Mucosa of rectum (tissue), 2 donors: ENCODE data around the gene RNF220.

Experiments used
- H3K27ac ChIP-seq, 2 donors: one replicate each; pipeline ENCODE4 v1.7.0; 2013; ENCODE audit warnings: inconsistent platforms in 2 of 2, low read depth in 2 of 2, low read length in 2 of 2
- H3K27me3 ChIP-seq, 2 donors: one replicate each; pipeline ENCODE4 v1.7.0; 2013; ENCODE audit warnings: low read length in 2 of 2; ENCODE audit not compliant: control insufficient read depth in 2 of 2, insufficient read depth in 2 of 2
- H3K36me3 ChIP-seq, 2 donors: one replicate each; pipeline ENCODE4 v1.7.0; 2013; ENCODE audit warnings: low read length in 2 of 2; ENCODE audit not compliant: control insufficient read depth in 2 of 2, insufficient read depth in 2 of 2
- H3K4me1 ChIP-seq, 2 donors: one replicate each; pipeline ENCODE4 v1.7.0; 2013; ENCODE audit warnings: low read length in 2 of 2, mild to moderate bottlenecking in 1 of 2; ENCODE audit not compliant: control insufficient read depth in 2 of 2, insufficient read depth in 2 of 2
- H3K4me3 ChIP-seq, 2 donors: one replicate each; pipeline ENCODE4 v1.7.0; 2013; ENCODE audit warnings: low read length in 2 of 2
- H3K9ac ChIP-seq, 2 donors: one replicate each; pipeline ENCODE4 v1.7.0; 2013; ENCODE audit warnings: low read length in 2 of 2, low read depth in 1 of 2, mild to moderate bottlenecking in 1 of 2
- H3K9me3 ChIP-seq, 2 donors: one replicate each; pipeline ENCODE4 v1.7.0; 2013; ENCODE audit warnings: low read length in 2 of 2; ENCODE audit not compliant: control insufficient read depth in 2 of 2
- donor health status: healthy.
- donor health status: Normal muscosa, but diverticular disease.

RNF220 gene

GRCh38 chr1:44592208-44593145, 187.4 kb downstream of the RNF220 start:
- Histone ChIP-seq H3K4me3 (no peak overlapping the region), H3K27ac (no peak overlapping the region), H3K9me3 (no peaks in the 10 kb centered on the region), H3K36me3 (no peaks in the 10 kb centered on the region), H3K4me1 (peaks cover 0 to 8% of the 10 kb centered on the region in 2 donors), H3K27me3 (peaks cover 25% of the 10 kb centered on the region in 2 donors), H3K9ac (no peak overlapping the region)

GRCh38 chr1:44594353-44594752, 189.3 kb downstream of the RNF220 start:
- H3K27ac ChIP-seq: no peak overlapping the region

GRCh38 chr1:44594871-44595735, 190.0 kb downstream of the RNF220 start:
- H3K9ac ChIP-seq: no peak overlapping the region
- no peaks in the 10 kb centered on the region for H3K9me3 ChIP-seq
- no peak overlapping the region for H3K4me3 ChIP-seq
- H3K27me3 ChIP-seq: peaks cover 15 to 23% of the 10 kb centered on the region in 2 donors
- no peak overlapping the region for H3K27ac ChIP-seq
- no peaks in the 10 kb centered on the region for H3K36me3 ChIP-seq
- no peaks in the 10 kb centered on the region for H3K4me1 ChIP-seq

More at GRCh38 chr1:44594353-44594752, 189.3 kb downstream of the RNF220 start:
- Histone ChIP-seq H3K27me3 (peaks cover 14 to 20% of the 10 kb centered on the region in 2 donors), H3K9me3 (no peaks in the 10 kb centered on the region), H3K36me3 (no peaks in the 10 kb centered on the region), H3K4me1 (no peaks in the 10 kb centered on the region), H3K9ac (no peak overlapping the region), H3K4me3 (no peak overlapping the region)

- Histone ChIP-seq H3K4me3 (no peak overlapping the region), H3K27me3 (peaks cover 20 to 28% of the 10 kb centered on the region in 2 donors), H3K4me1 (no peaks in the 10 kb centered on the region), H3K9ac (no peak overlapping the region), H3K36me3 (no peaks in the 10 kb centered on the region), H3K9me3 (no peaks in the 10 kb centered on the region), H3K27ac (no peak overlapping the region)
These were observed 191.5 kb downstream of the RNF220 start for GRCh38 chr1:44596511-44596910.

GRCh38 chr1:44598167-44598566, 193.1 kb downstream of the RNF220 start:
- Histone ChIP-seq H3K4me3 (no peak overlapping the region), H3K9ac (no peak overlapping the region), H3K36me3 (no peaks in the 10 kb centered on the region), H3K4me1 (no peaks in the 10 kb centered on the region), H3K9me3 (no peaks in the 10 kb centered on the region), H3K27ac (no peak overlapping the region), H3K27me3 (peaks cover 28 to 43% of the 10 kb centered on the region in 2 donors)

- peaks cover 22 to 44% of the 10 kb centered on the region in 2 donors for H3K27me3 ChIP-seq
- H3K4me1 ChIP-seq: peaks cover 0 to 4% of the 10 kb centered on the region in 2 donors
- H3K36me3 ChIP-seq: no peaks in the 10 kb centered on the region
- H3K9ac ChIP-seq: no peak overlapping the region
- no peaks in the 10 kb centered on the region for H3K9me3 ChIP-seq
- no peak overlapping the region for H3K4me3 ChIP-seq
- H3K27ac ChIP-seq: no peak overlapping the region
These were observed 197.9 kb downstream of the RNF220 start for GRCh38 chr1:44602634-44603628.

- Histone ChIP-seq H3K9me3 (no peaks in the 10 kb centered on the region), H3K4me3 (no peak overlapping the region), H3K27ac (no peak overlapping the region), H3K4me1 (peaks cover 0 to 4% of the 10 kb centered on the region in 2 donors), H3K27me3 (peaks cover 22 to 39% of the 10 kb centered on the region in 2 donors), H3K9ac (no peak overlapping the region), H3K36me3 (no peaks in the 10 kb centered on the region)
These were observed 198.7 kb downstream of the RNF220 start for GRCh38 chr1:44603718-44604117.

- Histone ChIP-seq H3K9me3 (no peaks in the 10 kb centered on the region), H3K4me1 (peaks cover 0 to 4% of the 10 kb centered on the region in 2 donors), H3K27me3 (peaks cover 21 to 39% of the 10 kb centered on the region in 2 donors), H3K36me3 (no peaks in the 10 kb centered on the region), H3K9ac (no peak overlapping the region), H3K27ac (no peak overlapping the region), H3K4me3 (no peak overlapping the region)
These were observed 199.3 kb downstream of the RNF220 start for GRCh38 chr1:44604157-44604955.
